ENCODE results near the gene SRD5A1.

DNA sequence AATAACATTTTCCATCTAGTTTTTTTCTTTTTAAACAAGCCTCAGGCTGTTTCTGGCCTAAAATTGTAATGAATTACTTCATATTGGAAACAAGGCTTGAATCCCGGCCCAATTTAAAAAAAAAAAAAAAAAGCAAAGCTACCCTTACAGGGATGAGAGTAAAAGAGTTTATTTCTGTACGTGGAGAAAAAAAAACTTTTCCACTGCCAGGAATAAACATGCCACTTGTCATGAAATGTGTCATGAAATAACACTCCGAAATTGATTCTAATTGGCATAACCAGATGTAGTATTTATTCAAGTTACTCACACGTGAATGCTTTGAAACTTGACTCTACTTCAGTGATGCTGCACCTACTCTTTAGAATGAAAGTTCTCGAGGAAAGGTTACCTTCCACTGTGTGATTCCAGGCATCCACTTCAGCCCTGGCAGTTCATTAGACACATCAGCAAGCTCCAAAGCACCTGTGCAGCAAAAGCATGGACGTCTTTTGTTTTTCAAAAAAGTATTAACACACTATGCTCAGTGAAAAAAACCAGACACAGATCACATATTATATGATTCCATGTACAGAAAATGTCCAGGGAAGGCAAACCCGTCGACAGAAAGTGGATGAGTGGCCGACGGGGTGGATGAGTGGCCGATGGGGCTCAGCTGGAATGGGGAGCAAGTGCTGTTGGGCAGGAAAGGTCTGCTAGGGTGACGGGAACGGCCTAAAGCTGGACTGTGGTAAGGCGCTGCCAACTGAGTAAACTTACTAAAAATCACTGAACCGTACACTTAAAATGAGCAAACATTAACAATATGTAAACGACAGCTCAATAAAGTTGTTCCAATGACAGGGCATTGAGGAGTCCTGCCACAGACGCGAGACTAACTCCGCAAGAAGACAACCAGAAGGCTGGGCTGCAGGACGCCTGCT is 21.6 kb upstream of the SRD5A1 start:
- TF ChIP-seq, protein P1, sequence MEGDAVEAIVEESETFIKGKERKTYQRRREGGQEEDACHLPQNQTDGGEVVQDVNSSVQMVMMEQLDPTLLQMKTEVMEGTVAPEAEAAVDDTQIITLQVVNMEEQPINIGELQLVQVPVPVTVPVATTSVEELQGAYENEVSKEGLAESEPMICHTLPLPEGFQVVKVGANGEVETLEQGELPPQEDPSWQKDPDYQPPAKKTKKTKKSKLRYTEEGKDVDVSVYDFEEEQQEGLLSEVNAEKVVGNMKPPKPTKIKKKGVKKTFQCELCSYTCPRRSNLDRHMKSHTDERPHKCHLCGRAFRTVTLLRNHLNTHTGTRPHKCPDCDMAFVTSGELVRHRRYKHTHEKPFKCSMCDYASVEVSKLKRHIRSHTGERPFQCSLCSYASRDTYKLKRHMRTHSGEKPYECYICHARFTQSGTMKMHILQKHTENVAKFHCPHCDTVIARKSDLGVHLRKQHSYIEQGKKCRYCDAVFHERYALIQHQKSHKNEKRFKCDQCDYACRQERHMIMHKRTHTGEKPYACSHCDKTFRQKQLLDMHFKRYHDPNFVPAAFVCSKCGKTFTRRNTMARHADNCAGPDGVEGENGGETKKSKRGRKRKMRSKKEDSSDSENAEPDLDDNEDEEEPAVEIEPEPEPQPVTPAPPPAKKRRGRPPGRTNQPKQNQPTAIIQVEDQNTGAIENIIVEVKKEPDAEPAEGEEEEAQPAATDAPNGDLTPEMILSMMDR (conservative IDR thresholded peaks at IDR 0.05; ENCODE audit: low read depth in 2 of 2) = no peak
- TF ChIP-seq, protein P2, sequence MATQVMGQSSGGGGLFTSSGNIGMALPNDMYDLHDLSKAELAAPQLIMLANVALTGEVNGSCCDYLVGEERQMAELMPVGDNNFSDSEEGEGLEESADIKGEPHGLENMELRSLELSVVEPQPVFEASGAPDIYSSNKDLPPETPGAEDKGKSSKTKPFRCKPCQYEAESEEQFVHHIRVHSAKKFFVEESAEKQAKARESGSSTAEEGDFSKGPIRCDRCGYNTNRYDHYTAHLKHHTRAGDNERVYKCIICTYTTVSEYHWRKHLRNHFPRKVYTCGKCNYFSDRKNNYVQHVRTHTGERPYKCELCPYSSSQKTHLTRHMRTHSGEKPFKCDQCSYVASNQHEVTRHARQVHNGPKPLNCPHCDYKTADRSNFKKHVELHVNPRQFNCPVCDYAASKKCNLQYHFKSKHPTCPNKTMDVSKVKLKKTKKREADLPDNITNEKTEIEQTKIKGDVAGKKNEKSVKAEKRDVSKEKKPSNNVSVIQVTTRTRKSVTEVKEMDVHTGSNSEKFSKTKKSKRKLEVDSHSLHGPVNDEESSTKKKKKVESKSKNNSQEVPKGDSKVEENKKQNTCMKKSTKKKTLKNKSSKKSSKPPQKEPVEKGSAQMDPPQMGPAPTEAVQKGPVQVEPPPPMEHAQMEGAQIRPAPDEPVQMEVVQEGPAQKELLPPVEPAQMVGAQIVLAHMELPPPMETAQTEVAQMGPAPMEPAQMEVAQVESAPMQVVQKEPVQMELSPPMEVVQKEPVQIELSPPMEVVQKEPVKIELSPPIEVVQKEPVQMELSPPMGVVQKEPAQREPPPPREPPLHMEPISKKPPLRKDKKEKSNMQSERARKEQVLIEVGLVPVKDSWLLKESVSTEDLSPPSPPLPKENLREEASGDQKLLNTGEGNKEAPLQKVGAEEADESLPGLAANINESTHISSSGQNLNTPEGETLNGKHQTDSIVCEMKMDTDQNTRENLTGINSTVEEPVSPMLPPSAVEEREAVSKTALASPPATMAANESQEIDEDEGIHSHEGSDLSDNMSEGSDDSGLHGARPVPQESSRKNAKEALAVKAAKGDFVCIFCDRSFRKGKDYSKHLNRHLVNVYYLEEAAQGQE (IDR thresholded peaks at IDR 0.05; ENCODE audit: unreplicated experiment) = no peak
